Renal pelvis (tissue), 4 donors: Measurements from ENCODE around the gene NPAS3. TPM values are rescaled to one million over a fixed set of nuclear protein-coding genes. Genes with fewer than 3 reads are reported as not detected.

Experiments used
- DNase-seq: peaks from one replicate; pipeline ENCODE4 v3.0.0-alpha.2; 2013
- polyA plus RNA-seq, 3 donors: library from polyadenylated mRNA; unstranded; fragments of 120-200 nt; gene quantifications; one replicate each; pipeline ENCODE4 v1.2.1, GENCODE V29; 2013; ENCODE audit not compliant: insufficient read length in 3 of 3

NPAS3 gene
- polyA plus RNA-seq, 3 donors: 8.7 to 9.6 (median 9.0) TPM

DNA sequence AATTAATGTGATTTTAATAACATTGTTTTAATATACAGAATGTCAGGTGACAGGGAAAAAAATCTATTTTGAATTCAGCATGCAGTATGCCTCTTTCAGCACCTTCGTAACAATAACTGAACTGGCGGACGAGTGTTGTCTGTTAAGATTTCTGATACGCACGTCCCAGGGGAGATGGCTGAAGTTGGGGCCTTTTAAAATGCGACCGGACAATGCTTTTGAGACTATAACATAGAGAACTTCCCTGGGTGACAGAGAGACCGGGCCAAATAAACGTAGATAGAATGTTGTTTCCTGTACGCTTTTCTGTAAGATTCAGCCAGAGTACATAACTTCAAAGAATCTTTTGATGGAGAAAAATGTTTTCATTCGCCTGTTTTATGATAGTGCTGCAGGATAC, 772.5 kb downstream of the NPAS3 start:
- DNase-seq: no peak

DNA sequence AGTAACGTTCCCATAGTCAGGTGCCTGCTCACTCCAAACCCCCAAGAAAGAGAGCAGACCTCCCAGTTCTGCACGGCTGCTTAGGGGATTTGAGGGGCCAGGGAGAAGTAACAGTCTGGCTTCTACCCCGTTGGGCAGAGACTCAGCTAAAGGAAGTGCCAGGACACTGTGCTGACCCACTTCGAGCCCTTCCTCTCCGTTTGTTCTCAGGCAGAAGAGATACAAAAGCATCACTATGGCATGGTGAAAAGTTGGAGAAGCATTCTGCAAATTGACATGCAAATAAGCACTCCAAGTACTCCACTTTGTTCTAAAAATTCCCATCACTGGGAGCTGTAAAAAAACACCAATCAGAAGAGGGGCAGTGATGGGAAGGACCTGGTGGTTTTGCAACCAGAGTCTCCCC, 773.1 kb downstream of the NPAS3 start:
- DNase-seq: no peak

DNA sequence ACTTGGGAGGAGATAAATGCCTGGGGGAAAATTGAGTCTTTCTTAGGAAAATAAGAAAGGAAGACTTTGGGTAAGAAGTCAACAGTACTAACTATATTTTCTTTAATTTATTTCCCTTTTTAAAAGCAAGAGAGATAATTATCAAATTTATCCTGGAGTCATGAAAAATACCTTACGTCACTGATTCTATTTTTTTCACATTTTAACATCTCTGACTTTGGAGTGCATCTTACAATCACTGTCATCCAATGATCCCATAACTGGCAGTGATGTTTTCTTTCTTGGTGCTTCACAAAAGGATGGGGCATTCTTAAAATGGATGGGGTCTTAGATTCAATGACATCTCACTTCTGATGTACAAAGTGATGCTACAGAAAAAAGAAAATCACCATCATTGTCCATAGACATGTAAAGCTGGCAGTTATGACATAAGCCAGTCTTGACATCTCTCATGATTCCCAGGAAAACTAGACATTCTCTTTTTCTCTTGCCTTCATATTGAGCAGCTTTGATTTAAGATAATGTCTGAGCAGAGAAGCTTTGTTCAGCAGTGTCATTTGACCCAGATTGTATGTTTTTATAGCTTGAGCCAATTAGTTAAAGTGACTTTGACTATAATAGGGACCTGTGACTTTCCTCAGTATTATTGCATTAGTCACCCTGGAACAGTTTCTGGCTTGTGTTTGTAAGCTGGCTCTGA, 776.0 kb downstream of the NPAS3 start:
- DNase-seq: no peak

DNA sequence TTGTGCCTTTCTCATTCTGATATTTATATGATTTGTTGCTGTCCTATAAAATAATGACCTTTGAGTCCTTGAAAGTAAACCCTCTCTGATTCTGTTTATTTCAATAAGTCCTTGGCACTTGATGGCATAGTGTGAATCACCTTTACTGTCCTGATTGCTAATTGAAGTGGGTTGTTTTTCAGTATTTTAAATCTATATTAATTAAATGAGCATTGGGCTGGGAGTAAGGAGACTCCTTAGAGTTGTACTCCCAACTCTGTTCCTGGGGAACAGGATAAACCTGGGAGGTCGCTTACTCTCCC, 776.5 kb downstream of the NPAS3 start:
- DNase-seq: no peak

DNA sequence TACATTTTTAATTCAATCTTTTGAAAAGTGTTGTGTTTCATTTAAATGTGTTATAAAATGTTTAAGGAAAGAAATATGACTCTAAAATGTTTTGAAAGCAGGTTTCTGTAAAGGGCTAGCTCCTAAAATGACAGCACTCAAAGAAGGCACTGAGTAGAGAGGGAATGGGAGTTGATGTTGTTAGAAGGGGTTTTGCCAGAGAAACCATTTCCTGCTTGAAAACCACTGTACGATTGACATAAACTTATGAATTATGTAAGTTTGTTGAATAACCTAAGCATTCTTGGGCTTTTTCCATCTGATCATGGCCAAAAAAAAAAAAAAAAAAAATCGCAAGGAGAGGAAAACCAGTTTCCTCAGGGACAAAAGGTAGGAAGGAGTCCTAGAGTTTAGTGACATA, 778.2 kb downstream of the NPAS3 start:
- DNase-seq: no peak

DNA sequence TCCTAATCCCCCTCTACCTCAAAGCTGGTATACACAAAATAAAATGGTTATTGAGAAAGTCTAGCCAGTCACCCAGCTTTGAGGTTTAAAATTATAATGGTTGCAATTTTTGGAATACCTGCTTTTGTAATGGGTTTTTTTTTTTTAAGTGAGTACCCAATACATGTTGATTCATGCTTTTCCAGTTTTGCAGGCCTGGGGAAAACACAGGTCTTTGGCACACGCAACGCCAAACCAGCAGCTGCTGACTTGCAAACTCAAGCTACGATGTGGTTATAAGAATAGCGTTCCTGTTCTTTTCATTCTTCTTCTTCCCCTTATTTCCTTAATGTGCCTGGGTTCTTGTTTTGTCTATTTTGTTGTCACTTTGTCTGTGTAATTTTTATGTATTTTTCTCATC, 779.2 kb downstream of the NPAS3 start:
- DNase-seq: no peak

DNA sequence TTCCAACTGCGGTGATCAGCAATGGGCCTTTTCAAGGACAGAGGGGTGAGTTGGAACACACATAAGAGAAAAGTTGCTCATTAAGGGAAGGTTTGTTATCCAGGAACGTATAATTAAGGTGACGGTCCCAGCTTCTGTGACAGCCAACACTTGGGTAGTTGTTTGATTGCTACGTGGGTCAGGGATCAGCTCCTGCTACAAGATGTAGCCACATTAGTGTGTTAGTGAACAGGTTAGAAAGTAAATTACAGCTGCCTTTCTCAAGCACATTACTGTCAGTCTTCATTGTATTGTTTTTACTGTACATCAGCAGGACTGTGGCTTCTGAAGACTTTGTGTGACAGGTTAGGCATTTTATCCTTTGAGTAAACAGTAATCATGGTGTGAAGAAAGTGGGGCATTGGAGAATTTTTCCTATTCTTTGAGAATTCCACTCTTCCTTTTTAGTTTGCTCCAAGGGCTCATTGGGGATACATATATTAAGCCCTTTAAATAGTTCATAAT, 781.7 kb downstream of the NPAS3 start:
- DNase-seq: no peak

DNA sequence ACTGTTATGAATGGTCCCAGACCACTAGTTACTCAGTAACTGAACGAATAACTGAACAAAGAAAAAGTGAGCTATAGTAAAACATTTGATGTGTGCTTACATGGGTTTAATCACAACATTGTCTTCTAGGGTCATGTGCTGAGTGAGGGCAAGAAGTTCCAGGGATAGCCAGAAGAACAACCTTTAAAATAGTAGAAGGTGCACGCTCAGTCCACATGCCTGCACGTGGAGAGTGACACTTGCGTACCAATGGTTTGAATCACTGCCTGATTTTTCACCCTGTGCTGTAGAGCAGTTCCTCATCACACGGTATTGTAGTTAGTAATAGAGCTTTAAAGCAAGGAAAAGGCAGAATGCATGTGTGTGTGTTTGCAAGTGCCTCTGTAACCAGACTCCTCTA, 788.0 kb downstream of the NPAS3 start:
- DNase-seq: no peak

DNA sequence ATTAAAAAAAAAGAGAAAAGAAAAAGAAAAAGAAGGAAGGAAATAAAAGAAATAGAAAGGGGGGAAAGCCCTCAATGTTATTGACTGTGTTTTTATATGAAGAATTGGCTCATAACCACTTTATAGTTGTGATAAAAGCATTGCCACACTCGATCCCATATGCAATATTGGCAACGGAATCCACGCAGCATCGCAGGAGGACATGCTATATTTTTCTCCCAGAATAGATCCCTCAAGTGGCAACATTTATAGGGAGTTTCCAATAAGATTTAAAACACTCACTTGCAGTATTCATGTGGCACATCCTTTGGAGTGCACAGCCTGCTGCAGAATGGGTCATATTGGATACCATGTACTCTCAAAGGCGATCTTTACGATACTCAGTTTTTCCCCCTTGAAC, 788.9 kb downstream of the NPAS3 start:
- DNase-seq: no peak

DNA sequence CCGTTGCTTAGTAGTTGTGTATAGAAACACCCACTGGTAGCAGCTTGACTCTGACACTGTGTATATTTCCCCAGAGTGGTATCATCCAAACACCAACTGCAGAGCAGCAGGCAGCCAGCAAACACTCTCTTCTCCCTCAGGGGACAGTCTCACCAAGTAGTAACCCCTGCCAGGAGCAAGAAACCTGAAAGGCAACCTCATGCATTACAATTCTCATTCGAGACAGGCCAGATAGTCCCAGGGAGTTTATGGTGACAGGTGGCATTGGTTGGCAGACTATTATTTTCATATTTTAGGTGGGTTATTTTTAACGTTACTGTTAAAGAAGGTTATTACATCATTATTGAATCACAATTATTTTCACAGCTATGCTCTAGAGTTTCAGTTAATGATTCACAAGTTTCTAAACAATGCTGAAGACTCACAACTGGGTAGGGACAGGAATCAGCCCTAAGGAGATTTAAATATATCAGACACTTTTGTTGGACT, 789.4 kb downstream of the NPAS3 start:
- DNase-seq: no peak

DNA sequence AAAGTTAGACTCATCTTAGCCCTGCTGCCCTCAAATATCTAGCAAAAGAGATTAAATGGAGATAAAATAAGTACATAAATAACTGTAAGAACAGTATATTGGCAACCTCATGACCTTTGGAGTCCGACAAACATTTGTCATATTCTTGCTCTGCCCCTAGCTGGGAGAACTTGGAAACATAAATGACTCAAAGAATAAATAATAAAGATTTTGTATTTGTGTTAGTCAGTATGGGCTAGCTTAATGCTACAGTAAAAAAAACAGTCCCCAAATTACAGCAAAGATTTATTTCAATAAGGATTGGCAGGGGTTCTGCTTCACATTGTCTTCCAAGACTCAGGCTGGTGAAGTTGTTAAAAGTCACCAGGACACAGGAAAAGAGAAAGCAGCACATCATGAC, 791.5 kb downstream of the NPAS3 start:
- no peak for DNase-seq

DNA sequence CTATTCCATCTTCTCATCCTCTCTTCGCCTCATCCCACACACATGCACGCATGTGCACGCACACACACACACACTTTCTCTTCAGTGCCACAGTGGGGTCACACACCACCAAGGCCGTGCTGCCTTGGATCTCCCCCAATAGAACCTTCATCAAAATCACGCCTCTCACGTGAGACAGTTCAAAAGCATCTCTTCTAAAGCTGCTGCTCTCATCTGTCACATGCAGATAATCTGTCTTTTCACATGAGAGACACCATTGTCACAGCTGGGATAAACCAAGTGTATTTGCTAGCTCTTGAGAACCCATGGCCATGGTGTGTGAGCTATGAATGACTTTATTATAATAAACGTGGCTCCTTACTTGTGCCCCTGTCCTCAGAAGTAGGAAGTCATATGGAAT, 793.5 kb downstream of the NPAS3 start:
- DNase-seq: no peak

DNA sequence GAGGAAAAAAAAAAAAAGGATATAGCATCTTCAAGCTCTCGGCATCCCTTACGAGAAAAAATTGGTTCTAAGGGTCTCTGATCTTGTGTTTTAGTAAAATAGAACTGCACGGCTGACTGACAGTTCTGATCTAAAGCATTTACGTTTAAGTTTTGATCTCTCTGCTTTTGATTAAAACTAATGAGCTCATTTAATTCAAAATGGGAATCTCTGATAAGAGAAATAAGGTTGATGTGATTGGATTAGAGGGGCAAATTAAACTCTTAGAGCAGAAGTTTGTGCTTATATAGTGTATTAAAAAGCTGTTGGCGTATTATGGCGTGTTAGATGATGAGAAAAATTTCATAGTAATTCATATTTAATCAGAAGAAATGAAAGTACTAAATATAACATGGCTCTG, 794.6 kb downstream of the NPAS3 start:
- DNase-seq: no peak

DNA sequence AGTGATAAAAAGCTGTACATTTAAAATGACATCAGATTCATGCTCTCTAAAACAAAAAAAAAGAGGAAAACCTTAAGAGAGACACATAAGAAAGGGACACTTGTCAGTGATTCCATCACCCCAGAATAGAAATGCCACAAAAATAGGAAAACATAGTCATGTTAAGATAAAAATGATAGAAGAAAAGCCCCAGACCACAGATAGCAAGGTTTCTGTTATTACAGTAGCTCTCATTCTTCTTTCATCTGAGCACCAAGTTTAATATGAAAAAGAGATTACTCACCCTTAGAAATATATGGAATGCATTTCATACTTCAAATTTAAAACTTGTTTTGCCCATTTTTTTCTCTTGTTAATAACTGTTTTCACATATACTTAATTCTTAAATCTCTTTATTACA, 795.0 kb downstream of the NPAS3 start:
- no peak for DNase-seq

DNA sequence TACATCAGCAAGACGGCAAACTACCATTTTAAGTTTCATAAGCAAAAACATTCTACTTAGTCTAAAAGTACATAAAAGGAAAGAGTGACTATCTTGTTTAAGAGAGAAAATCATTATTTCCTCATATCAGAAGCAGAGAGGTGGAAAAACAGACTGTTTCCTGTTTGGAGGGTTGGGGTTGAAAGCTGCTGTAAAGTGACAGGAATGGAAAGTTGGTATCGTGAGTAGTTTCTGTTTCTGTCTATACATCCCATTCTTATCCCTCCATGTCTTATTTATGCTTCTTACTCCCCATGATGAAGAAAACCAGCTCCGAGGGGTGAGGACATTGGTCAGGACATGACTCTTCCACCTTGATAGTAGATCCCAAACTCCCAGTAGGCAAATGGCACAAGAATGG, 795.7 kb downstream of the NPAS3 start:
- DNase-seq: no peak

DNA sequence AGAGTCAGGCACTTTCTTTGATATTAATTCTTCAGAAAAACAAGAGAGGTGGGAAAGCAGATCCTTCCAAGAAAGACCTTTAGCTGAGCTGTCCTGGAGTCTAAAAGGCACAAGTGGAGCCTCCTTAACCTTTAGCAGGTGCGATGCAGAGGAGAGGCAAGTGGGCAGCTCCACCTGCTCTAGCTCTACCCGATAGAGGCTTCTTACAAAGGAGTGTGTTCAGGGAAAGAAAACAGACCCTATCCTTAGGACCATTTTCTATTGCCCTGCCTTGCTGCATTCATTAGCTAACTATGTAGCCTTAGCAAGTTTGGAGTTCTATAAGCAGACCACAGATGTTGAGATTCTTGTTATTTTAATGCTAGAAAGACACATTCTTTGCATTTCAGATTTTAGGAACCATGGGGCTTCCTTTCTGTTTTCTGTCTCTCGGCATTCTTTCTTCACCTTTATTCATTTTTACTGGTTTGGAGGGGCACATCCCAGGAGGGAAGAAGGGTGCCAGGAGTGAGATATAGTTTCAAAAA, 797.7 kb downstream of the NPAS3 start:
- no peak for DNase-seq

DNA sequence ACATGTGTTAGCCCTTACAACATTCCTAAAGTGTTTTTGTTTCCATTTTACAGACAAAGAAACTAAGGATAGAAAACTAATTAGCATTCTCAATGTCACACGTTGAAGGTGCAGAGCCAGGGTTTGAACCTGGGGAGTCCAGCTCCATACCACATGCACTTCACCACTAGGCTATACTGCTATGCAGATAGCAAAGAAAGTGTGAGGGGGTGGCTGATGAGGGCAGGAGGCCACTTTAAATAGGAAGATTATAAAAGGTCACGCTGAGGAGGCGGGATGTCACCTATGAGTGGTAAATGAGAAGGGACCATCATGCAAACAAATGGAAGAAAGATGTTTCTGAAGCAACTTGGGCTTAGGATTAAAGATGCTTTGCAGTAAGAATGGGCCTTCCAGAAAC, 798.3 kb downstream of the NPAS3 start:
- DNase-seq: no peak

DNA sequence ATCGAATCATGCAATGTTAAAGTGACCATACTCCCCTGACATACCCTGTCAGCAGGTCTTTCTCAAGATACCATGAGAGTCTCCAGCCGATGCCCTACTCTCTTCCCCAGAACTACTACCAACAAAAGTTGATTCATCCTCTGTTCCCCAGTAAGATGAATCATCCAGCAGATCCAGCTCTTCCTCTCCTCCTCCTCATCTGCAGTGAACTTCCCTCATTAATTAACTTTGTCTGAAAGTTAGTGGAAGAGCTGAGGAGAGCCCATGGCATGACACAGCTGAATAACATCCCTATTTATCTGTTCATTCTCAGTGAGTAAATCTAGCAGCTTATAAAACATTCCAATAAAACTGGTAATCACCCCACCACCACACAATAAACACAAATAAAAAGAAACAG, 798.8 kb downstream of the NPAS3 start:
- no peak for DNase-seq

DNA sequence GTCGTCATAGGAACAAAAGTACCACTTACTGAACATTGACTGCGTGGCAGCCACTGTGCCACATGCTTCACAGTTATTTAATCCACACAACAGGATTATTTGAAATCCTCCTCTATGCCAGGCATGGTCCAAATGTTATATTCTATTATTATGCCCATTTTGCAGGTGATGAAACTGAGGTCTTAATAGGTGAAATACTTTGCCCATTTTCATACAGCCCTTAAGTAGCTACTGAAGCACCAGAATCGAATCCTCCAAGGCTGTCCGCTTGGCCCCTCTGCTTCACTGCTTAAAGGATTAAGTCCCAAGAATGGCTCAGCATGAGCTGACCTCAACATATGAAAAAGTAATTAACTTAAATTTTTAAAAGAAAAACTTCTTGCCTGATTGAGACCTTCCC, 799.4 kb downstream of the NPAS3 start:
- DNase-seq: no peak

DNA sequence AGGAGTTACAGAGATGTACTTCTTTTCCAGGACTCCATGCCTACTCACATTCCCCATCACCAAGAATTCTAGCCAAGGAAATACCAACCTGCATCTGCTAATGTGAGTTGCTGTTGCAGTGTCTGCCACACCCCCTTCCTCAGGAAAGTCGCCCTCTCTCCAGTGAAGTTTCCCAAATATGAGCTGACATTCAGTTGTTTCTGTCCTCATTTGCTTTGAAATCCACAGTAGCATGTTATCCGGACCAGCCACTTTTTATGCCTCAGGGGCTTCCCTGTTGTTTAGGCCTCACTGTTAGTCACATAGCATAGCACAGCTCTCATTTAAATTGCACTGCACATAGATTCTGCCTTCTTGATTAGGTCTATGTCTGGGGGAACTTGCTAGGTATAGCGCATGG, 799.8 kb downstream of the NPAS3 start:
- DNase-seq: no peak

DNA sequence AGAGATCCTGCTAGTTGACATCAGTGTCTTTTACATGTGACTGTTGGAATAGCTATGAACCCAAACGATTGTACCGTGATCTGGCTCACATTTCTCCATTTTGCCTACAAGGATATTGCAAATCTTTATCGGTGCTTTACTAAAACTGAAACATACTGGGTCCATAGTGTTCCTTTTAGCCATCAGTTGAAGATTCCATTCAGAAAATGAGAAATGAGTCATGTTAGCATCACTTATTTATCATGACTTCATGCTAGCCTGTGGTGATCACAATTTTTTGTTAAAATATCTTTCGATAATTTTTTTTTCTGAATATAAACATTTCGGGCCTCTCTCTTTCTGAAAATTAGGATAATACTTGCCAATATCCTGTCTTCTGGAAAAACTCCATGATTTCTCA, 801.9 kb downstream of the NPAS3 start:
- DNase-seq: no peak

DNA sequence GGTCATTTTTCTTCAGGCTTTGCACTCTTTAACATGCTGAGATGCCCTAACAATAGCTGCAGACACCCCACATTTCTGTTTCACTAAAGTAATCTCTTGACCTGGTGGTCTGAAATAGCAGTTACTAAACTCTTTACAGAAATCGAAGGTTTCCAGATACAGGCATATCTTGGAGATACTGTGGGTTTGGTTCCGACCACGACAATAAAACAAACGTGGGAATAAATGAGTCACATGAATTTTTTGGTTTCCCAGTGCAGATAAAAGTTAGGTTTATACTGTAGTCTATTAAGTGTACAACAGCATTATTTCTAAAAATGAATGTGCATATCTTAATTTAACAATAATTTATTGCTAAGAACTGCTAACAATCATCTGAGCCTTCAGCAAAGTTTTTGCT, 803.5 kb downstream of the NPAS3 start:
- no peak for DNase-seq

DNA sequence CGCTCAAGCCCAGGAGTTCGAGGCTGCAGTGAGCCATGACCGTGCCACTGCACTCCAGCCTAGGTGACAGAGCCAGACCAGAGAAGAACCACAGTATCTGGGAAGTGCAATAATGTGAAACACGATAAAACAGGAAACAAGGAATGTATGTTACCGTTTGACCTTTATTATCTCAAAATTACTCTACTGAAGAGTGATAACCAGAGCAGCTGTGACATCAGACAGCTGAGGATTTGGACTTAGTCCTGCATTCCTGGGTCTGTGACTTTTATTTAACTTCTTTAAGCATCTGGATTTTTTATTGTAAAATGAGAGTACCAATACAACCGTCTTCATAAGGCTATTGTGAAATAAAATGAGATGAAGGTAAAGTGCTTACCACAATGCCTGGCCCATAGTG, 806.5 kb downstream of the NPAS3 start:
- DNase-seq: no peak

DNA sequence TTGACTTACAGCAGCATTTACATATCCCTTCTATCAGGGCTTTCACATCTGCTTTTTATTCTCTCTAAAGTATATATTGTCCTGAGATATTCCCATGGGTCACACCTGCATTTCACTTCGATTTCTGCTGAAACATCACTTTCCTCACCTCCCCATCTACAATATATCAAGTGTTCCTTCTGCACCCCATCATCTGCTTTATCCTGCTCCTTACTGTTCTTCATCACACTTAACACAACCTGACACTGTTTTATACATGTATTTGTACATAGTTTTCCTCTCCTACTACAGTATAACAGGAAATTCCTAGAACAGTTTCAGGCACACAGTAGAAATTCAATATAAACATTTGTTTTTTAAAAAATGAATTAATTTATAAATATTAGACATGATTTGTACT, 809.1 kb downstream of the NPAS3 start:
- no peak for DNase-seq
